DOHH2 (cell line): ENCODE data around the gene ARCN1.

Experiments
- EZH2phosphoT487 ChIP-seq: fragments of 200-600 bp; sonication (generic); IDR thresholded peaks from 2 replicates; pipeline ENCODE4 v1.6.1; 2017; ENCODE audit warnings: borderline replicate concordance, mild to moderate bottlenecking, antibody characterized with exemption, low read length, moderate library complexity, mixed read lengths
- TF ChIP-seq, protein P1 (sequence below): fragments of 200-600 bp; sonication (generic); IDR thresholded peaks from one replicate; pipeline ENCODE4 v1.5.1; 2014; ENCODE audit warnings: antibody characterized with exemption, mild to moderate bottlenecking, low read depth, low read length; ENCODE audit not compliant: poor library complexity, severe bottlenecking

DNA sequence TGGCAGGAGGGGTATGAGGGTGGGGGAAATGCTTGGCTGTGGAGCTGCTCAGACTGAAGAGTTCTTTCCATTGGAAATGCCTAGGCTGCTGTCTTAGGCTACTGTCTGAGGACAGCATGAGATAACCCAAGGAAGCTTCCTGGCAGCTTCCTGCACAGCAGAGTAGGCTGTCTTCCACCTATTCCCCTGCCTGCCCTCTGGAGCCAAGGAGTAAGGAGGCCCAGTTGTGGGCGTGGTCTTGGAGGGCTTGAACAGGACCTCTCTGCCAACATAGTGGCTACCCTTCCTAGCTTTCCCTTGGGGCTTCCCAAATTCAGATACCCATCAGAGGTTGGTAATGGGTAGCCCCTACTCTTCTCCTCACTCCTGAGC, 61.1 kb downstream of the ARCN1 start:
- TF ChIP-seq, protein P1, sequence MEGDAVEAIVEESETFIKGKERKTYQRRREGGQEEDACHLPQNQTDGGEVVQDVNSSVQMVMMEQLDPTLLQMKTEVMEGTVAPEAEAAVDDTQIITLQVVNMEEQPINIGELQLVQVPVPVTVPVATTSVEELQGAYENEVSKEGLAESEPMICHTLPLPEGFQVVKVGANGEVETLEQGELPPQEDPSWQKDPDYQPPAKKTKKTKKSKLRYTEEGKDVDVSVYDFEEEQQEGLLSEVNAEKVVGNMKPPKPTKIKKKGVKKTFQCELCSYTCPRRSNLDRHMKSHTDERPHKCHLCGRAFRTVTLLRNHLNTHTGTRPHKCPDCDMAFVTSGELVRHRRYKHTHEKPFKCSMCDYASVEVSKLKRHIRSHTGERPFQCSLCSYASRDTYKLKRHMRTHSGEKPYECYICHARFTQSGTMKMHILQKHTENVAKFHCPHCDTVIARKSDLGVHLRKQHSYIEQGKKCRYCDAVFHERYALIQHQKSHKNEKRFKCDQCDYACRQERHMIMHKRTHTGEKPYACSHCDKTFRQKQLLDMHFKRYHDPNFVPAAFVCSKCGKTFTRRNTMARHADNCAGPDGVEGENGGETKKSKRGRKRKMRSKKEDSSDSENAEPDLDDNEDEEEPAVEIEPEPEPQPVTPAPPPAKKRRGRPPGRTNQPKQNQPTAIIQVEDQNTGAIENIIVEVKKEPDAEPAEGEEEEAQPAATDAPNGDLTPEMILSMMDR = no peak
- no peak for TF ChIP-seq EZH2phosphoT487
